A549 (cell line): Measurements from ENCODE around the gene FKBP1A.
"Not testable (repeated sequence)": the region's sequence is repeated elsewhere in the genome, so short reads cannot be mapped to it uniquely, and the experiment has no call there.

ENCODE experiments used
- BHLHE40 ChIP-seq: IDR thresholded peaks from 2 replicates; pipeline ENCODE4 v1.6.1; 2012; ENCODE audit warnings: low read depth, low read length, inconsistent platforms
- CHD2 ChIP-seq: fragments of 150-350 bp; IDR thresholded peaks from 2 replicates; pipeline ENCODE4 v1.6.1; 2014; ENCODE audit warnings: low read length; ENCODE audit not compliant: partially characterized antibody
- CTCF ChIP-seq: fragments of >200 bp; sonication (Bioruptor Twin); formaldehyde crosslinking; IDR thresholded peaks from 3 replicates; pipeline ENCODE4 v1.5.1; 2016
- POLR2A ChIP-seq: IDR thresholded peaks from 2 replicates; pipeline ENCODE4 v1.6.1; 2012; ENCODE audit warnings: mild to moderate bottlenecking, low read length
- REST ChIP-seq: fragments of 200-600 bp; sonication (generic); IDR thresholded peaks from 2 replicates; pipeline ENCODE4 v1.6.1; 2016; ENCODE audit warnings: antibody characterized with exemption, mild to moderate bottlenecking, moderate library complexity

- TF ChIP-seq CTCF, REST, CHD2, POLR2A, BHLHE40: not testable (repeated sequence)
Observed at GRCh38 chr20:1398185-1398584, 5.3 kb upstream of the FKBP1A start.
